ENCODE measurements around the gene ADM2.

DNA sequence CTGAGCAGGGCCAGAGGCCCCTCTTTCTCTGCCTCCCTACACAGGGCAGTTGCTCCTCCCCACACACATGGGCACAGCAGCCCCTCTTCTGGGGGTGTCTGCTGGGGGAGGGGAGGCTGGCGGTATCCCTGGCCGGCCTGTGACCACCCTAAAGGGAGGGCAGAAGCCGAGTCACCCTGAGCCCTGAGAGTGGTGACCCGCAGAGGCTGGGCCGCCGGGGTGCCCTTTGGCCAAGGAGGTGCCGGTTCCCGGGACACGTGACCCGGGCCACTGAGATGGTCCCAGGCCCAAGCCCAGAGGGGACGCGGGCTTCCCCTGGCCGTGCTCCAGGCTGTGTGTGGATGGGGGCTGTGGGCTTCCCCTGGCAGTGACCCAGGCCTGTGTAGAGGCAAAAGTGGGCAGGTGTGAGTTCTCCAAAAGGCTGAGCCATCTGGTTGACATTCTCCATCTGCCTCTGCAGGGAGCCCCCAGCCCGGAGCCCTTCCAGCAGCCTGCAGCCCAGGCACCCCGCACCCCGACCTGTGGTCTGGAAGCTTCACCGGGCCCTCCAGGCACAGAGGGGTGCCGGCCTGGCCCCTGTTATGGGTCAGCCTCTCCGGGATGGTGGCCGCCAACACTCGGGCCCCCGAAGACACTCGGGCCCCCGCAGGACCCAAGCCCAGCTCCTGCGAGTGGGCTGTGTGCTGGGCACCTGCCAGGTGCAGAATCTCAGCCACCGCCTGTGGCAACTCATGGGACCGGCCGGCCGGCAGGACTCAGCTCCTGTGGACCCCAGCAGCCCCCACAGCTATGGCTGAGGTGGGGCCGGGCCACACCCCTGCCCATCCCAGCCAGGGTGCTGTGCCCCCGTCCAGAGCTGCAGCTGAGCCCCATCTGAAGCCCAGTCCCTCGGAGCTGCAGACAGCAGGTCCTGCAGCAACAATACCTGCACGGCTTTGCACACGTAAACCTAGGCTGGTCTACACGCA, 1.0 kb downstream of the ADM2 start:
- TF ChIP-seq TEAD4 (IDR thresholded peaks at IDR 0.05; ENCODE audit: borderline replicate concordance, insufficient read depth) (no peak), FOXJ3 (CRISPR knock-in tag; IDR thresholded peaks at IDR 0.05) (no peak)
- TF ChIP-seq, protein P1, sequence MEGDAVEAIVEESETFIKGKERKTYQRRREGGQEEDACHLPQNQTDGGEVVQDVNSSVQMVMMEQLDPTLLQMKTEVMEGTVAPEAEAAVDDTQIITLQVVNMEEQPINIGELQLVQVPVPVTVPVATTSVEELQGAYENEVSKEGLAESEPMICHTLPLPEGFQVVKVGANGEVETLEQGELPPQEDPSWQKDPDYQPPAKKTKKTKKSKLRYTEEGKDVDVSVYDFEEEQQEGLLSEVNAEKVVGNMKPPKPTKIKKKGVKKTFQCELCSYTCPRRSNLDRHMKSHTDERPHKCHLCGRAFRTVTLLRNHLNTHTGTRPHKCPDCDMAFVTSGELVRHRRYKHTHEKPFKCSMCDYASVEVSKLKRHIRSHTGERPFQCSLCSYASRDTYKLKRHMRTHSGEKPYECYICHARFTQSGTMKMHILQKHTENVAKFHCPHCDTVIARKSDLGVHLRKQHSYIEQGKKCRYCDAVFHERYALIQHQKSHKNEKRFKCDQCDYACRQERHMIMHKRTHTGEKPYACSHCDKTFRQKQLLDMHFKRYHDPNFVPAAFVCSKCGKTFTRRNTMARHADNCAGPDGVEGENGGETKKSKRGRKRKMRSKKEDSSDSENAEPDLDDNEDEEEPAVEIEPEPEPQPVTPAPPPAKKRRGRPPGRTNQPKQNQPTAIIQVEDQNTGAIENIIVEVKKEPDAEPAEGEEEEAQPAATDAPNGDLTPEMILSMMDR (IDR thresholded peaks at IDR 0.05) = no peak

Data from SK-N-SH (cell line).